Colonic mucosa (tissue), 4 donors: ENCODE measurements around the gene TM4SF18. TPM values are rescaled to one million over a fixed set of nuclear protein-coding genes. Genes with fewer than 3 reads are reported as not detected.

ENCODE experiments used
- DNase-seq: peaks from one replicate; pipeline ENCODE4 v3.0.0-alpha.2; 2020
- H3K27ac ChIP-seq: fragments of 200-600 bp; one replicate; pipeline ENCODE4 v1.8.0; 2021
- H3K27me3 ChIP-seq: fragments of 200-600 bp; one replicate; pipeline ENCODE4 v1.8.0; 2021
- H3K36me3 ChIP-seq: fragments of 200-600 bp; one replicate; pipeline ENCODE4 v1.8.0; 2021
- H3K4me1 ChIP-seq: fragments of 200-600 bp; one replicate; pipeline ENCODE4 v1.8.0; 2021; ENCODE audit warnings: mild to moderate bottlenecking
- H3K4me3 ChIP-seq: fragments of 200-600 bp; one replicate; pipeline ENCODE4 v1.8.0; 2021
- H3K9ac ChIP-seq, 2 donors: one replicate each; pipeline ENCODE4 v1.7.0; 2013; ENCODE audit warnings: control low read depth in 2 of 2, low read depth in 2 of 2, low read length in 2 of 2
- H3K9me3 ChIP-seq: fragments of 200-600 bp; one replicate; pipeline ENCODE4 v1.8.0; 2021
- intact Hi-C: fragments of 100-400 bp; cut with DNase I; formaldehyde crosslinking; loops from one replicate; pipeline ENCODE4 v1.14.1; 2022
- total RNA-seq, 2 donors: library from RNA; stranded (reverse); fragmentation: NEBNext Ultra II Directional in 1 of 2; extraction: Animal tissue kit (Norgen Biotek cat#: 25700) in 1 of 2; gene quantifications; one replicate each; pipeline ENCODE4 v1.2.1, GENCODE V29; 2021
- TF ChIP-seq, protein P1 (sequence below): fragments of 200-600 bp; IDR thresholded peaks from one replicate; pipeline ENCODE4 v1.8.0; 2022; ENCODE audit warnings: antibody characterized with exemption, mild to moderate bottlenecking
- donor health status: healthy.
- donor health status: DM: no; HTN: no; CAD: no.
- donor health status: DM: no; HTN: no; CAD: no.

The TM4SF18 gene
- total RNA-seq, 2 donors from 2014 or later, result 0.72 to 2.1 TPM

GRCh38 chr3:149366031-149366430 is 32.6 kb upstream of the TM4SF18 start:
- Histone ChIP-seq H3K36me3 (no peaks in the 10 kb centered on the region), H3K4me3 (no peak overlapping the region), H3K4me1 (peaks cover 3% of the 10 kb centered on the region), H3K9me3 (no peaks in the 10 kb centered on the region), H3K27me3 (no peaks in the 10 kb centered on the region), H3K9ac (no peak overlapping the region), H3K27ac (no peak overlapping the region)
- intact Hi-C loops, result no loop called here
- TF ChIP-seq, protein P1, sequence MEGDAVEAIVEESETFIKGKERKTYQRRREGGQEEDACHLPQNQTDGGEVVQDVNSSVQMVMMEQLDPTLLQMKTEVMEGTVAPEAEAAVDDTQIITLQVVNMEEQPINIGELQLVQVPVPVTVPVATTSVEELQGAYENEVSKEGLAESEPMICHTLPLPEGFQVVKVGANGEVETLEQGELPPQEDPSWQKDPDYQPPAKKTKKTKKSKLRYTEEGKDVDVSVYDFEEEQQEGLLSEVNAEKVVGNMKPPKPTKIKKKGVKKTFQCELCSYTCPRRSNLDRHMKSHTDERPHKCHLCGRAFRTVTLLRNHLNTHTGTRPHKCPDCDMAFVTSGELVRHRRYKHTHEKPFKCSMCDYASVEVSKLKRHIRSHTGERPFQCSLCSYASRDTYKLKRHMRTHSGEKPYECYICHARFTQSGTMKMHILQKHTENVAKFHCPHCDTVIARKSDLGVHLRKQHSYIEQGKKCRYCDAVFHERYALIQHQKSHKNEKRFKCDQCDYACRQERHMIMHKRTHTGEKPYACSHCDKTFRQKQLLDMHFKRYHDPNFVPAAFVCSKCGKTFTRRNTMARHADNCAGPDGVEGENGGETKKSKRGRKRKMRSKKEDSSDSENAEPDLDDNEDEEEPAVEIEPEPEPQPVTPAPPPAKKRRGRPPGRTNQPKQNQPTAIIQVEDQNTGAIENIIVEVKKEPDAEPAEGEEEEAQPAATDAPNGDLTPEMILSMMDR, result no peak
- no peak for DNase-seq

DNA sequence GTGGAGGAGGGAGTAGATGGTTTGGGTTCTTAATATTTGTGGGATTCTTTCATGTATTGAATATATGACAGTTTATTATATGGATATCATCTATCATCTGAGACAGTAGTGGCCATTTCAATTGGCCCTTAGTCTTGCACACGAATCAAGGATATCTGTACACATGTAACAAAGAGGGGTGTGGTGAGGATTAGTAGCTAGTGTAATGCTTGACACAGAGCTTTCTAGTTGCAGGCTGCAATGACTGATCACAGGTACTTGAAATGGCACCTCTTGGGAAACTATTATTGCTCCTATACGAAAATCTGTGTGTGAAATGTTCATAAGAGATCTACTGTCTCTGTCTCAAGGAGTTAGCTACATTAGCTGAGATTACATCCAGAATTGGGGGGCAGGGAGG is 31.2 kb upstream of the TM4SF18 start:
- Histone ChIP-seq H3K36me3 (no peaks in the 10 kb centered on the region), H3K27me3 (no peaks in the 10 kb centered on the region), H3K9ac (no peak overlapping the region), H3K4me3 (no peak overlapping the region), H3K4me1 (no peaks in the 10 kb centered on the region), H3K27ac (no peak overlapping the region), H3K9me3 (no peaks in the 10 kb centered on the region)
- intact Hi-C loops, result no loop called here
- DNase-seq, result no peak
- TF ChIP-seq, protein P1, result no peak

- Histone ChIP-seq H3K9me3 (no peaks in the 10 kb centered on the region), H3K4me3 (no peak overlapping the region), H3K27me3 (no peaks in the 10 kb centered on the region), H3K4me1 (no peaks in the 10 kb centered on the region), H3K36me3 (no peaks in the 10 kb centered on the region), H3K9ac (no peak overlapping the region), H3K27ac (no peak overlapping the region)
- intact Hi-C loops, result no loop called here
- TF ChIP-seq, protein P1, result no peak
- no peak for DNase-seq
These were observed 29.6 kb upstream of the TM4SF18 start for GRCh38 chr3:149363053-149363452.

- TF ChIP-seq, protein P1, result no peak
- no peaks in the 10 kb centered on the region for H3K9me3 ChIP-seq
- no peak for DNase-seq
- H3K9ac ChIP-seq, result no peak overlapping the region
- no peak overlapping the region for H3K27ac ChIP-seq
- H3K4me3 ChIP-seq, result no peak overlapping the region
- intact Hi-C loops, result no loop called here
- no peaks in the 10 kb centered on the region for H3K4me1 ChIP-seq
- no peaks in the 10 kb centered on the region for H3K27me3 ChIP-seq
- H3K36me3 ChIP-seq, result no peaks in the 10 kb centered on the region
These were observed 28.9 kb upstream of the TM4SF18 start for GRCh38 chr3:149362366-149362765.

DNA sequence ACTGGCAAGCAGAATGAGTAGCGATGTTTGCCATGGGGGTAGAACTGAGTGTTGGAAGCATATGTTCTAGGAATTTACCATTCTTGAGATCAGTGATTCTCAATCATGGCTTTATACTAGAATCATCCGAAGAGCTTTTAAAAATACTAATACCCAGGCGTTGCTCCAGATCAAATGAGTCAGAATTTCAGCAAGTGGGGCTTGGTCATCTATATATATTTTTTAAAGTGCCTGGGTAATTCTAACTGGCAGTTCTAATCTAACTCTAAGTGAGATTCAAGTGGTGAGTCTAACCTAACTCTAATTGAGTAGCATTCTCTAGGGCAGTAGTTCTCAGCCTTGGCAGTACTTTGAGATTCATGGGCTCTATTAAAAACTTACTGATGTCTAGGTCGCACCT is 23.2 kb upstream of the TM4SF18 start:
- Histone ChIP-seq H3K27me3 (no peaks in the 10 kb centered on the region), H3K4me1 (peaks cover 4% of the 10 kb centered on the region), H3K9ac (no peak overlapping the region), H3K9me3 (no peaks in the 10 kb centered on the region), H3K27ac (no peak overlapping the region), H3K36me3 (no peaks in the 10 kb centered on the region), H3K4me3 (no peak overlapping the region)
- DNase-seq, result no peak
- TF ChIP-seq, protein P1, result no peak
- intact Hi-C loops, result no loop called here
